H1 (cell line): ENCODE measurements around the gene TMEM178B.

Experiments used
- ATF2 ChIP-seq: IDR thresholded peaks from 2 replicates; pipeline ENCODE4 v1.6.1; 2012; ENCODE audit warnings: low read length, inconsistent platforms
- CHD1 ChIP-seq: IDR thresholded peaks from 2 replicates; pipeline ENCODE4 v1.6.1; 2012; ENCODE audit warnings: low read depth, low read length, improper control_type of control experiment
- EP300 ChIP-seq, 2 experiments: IDR thresholded peaks; 1 replicate in 1 of 2; 2 replicates in 1 of 2; pipeline ENCODE4 v1.6.1; 2011 to 2012; ENCODE audit warnings: low read depth in 2 of 2, low read length in 2 of 2, mild to moderate bottlenecking in 2 of 2, borderline replicate concordance in 1 of 2, inconsistent platforms in 1 of 2, moderate library complexity in 1 of 2
- FOSL1 ChIP-seq: IDR thresholded peaks from 2 replicates; pipeline ENCODE4 v1.6.1; 2011; ENCODE audit warnings: mild to moderate bottlenecking, low read depth, low read length, moderate library complexity; ENCODE audit not compliant: insufficient read depth
- JUND ChIP-seq: IDR thresholded peaks from 2 replicates; pipeline ENCODE4 v1.6.1; 2011; ENCODE audit warnings: mild to moderate bottlenecking, improper control_type of control experiment, low read length
- KDM1A ChIP-seq: fragments of 200-600, 300-600 bp; sonication (generic); IDR thresholded peaks from 2 replicates; pipeline ENCODE4 v1.7.1; 2016; ENCODE audit warnings: mild to moderate bottlenecking, low read length, borderline replicate concordance
- MAX ChIP-seq: IDR thresholded peaks from 2 replicates; pipeline ENCODE4 v1.6.1; 2012; ENCODE audit warnings: inconsistent platforms
- POLR2A ChIP-seq, 2 experiments: IDR thresholded peaks; 1 replicate in 1 of 2; 2 replicates in 1 of 2; pipeline ENCODE4 v1.6.1; 2011; ENCODE audit warnings: low read depth in 2 of 2, low read length in 2 of 2, mild to moderate bottlenecking in 2 of 2; ENCODE audit errors: control extremely low read depth in 1 of 2
- RAD21 ChIP-seq, 2 experiments: IDR thresholded peaks in 1 of 2; conservative IDR thresholded peaks in 1 of 2; 2 replicates each; pipeline ENCODE4 v1.6.1; 2011; ENCODE audit warnings: low read depth in 2 of 2, low read length in 2 of 2, improper control_type of control experiment in 1 of 2, inconsistent platforms in 1 of 2, mild to moderate bottlenecking in 1 of 2, moderate library complexity in 1 of 2
- RBBP5 ChIP-seq: IDR thresholded peaks from 2 replicates; pipeline ENCODE4 v1.7.1; 2012; ENCODE audit warnings: low read depth, mild to moderate bottlenecking, inconsistent platforms, low read length, moderate library complexity, borderline replicate concordance
- RXRA ChIP-seq: IDR thresholded peaks from 2 replicates; pipeline ENCODE4 v1.6.1; 2011; ENCODE audit warnings: low read depth, mild to moderate bottlenecking, low read length, moderate library complexity; ENCODE audit not compliant: insufficient read depth
- SIN3A ChIP-seq, 2 experiments: IDR thresholded peaks in 1 of 2; conservative IDR thresholded peaks in 1 of 2; 2 replicates each; pipeline ENCODE4 v1.6.1; 2011 to 2012; ENCODE audit warnings: low read length in 2 of 2, improper control_type of control experiment in 1 of 2, low read depth in 1 of 2, mild to moderate bottlenecking in 1 of 2
- SP1 ChIP-seq: IDR thresholded peaks from 2 replicates; pipeline ENCODE4 v1.6.1; 2011; ENCODE audit warnings: low read depth, low read length
- TF ChIP-seq, protein P1 (sequence below), 3 experiments: IDR thresholded peaks; 1 replicate in 2 of 3; 2 replicates in 1 of 3; pipeline versions ENCODE4 v1.5.1 to v1.6.1; 2011; ENCODE audit warnings: low read length in 3 of 3, mild to moderate bottlenecking in 3 of 3, inconsistent platforms in 2 of 3, low read depth in 1 of 3, moderate library complexity in 1 of 3; ENCODE audit not compliant: insufficient read depth in 1 of 3; ENCODE audit errors: control extremely low read depth in 1 of 3

DNA sequence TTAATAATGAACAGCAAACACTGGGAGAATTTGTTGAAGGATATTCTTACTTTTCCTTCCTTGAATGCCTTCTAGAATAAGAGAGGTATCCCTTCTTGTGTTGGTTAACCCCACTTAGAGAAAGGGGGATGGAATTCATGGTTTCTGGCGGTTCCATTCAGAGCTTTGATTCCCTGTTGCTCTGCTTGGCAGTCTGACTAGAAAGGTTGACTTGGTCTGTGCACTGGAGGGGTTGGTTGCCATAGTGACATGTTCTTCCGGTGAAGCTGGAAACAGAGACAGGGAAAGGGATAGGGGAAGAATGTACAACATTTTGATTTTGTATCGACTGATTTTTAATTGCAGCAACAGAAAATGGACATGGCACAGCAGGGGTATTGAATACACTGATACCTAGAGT, 2.5 kb downstream of the TMEM178B start:
- TF ChIP-seq SP1 = no peak
- TF ChIP-seq POLR2A (IDR thresholded peaks at IDR 0.05; ENCODE audit: control extremely low read depth in 1 of 2, low read depth in 2 of 2, low read length in 2 of 2) = no peak
- TF ChIP-seq FOSL1 = no peak
- TF ChIP-seq KDM1A = no peak
- TF ChIP-seq, protein P1, sequence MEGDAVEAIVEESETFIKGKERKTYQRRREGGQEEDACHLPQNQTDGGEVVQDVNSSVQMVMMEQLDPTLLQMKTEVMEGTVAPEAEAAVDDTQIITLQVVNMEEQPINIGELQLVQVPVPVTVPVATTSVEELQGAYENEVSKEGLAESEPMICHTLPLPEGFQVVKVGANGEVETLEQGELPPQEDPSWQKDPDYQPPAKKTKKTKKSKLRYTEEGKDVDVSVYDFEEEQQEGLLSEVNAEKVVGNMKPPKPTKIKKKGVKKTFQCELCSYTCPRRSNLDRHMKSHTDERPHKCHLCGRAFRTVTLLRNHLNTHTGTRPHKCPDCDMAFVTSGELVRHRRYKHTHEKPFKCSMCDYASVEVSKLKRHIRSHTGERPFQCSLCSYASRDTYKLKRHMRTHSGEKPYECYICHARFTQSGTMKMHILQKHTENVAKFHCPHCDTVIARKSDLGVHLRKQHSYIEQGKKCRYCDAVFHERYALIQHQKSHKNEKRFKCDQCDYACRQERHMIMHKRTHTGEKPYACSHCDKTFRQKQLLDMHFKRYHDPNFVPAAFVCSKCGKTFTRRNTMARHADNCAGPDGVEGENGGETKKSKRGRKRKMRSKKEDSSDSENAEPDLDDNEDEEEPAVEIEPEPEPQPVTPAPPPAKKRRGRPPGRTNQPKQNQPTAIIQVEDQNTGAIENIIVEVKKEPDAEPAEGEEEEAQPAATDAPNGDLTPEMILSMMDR (IDR thresholded peaks at IDR 0.05; ENCODE audit: control extremely low read depth in 1 of 3, insufficient read depth in 1 of 3, low read depth in 1 of 3, low read length in 3 of 3) = no peak
- no peak for TF ChIP-seq CHD1
- no peak for TF ChIP-seq EP300 (IDR thresholded peaks at IDR 0.05; ENCODE audit: borderline replicate concordance in 1 of 2, low read depth in 2 of 2, low read length in 2 of 2)
- no peak for TF ChIP-seq MAX
- TF ChIP-seq SIN3A (conservative IDR thresholded peaks at IDR 0.05 in 1 of 2, IDR thresholded peaks at IDR 0.05 in 1 of 2; ENCODE audit: low read depth in 1 of 2, low read length in 2 of 2) = peak; percentile 36 to 74; a peak in 2 of 4 replicates
- TF ChIP-seq RAD21 (IDR thresholded peaks at IDR 0.05 in 1 of 2, conservative IDR thresholded peaks at IDR 0.05 in 1 of 2; ENCODE audit: low read depth in 2 of 2, low read length in 2 of 2) = no peak
- TF ChIP-seq ATF2 = no peak
- no peak for TF ChIP-seq JUND
- TF ChIP-seq RXRA = no peak
- TF ChIP-seq RBBP5 = no peak
